Nephron progenitor cell (in vitro differentiated cells): ENCODE measurements around the gene TBCEL.

Experiments
- DNase-seq: peaks from one replicate; pipeline ENCODE4 v3.0.0; 2021
- H3K27ac Mint-ChIP-seq: 2 replicates; pipeline ENCODE4 v1.8.0; 2021; ENCODE audit warnings: mild to moderate bottlenecking, moderate library complexity, mixed read lengths
- H3K27me3 Mint-ChIP-seq: 2 replicates; pipeline ENCODE4 v1.8.0; 2021; ENCODE audit warnings: mild to moderate bottlenecking, low read depth, mixed read lengths; ENCODE audit not compliant: poor library complexity
- H3K36me3 Mint-ChIP-seq: 2 replicates; pipeline ENCODE4 v1.8.0; 2021; ENCODE audit warnings: low read depth, mixed read lengths
- H3K4me1 Mint-ChIP-seq: 2 replicates; pipeline ENCODE4 v1.8.0; 2021; ENCODE audit warnings: mixed read lengths
- H3K4me3 Mint-ChIP-seq: 2 replicates; pipeline ENCODE4 v1.8.0; 2021; ENCODE audit warnings: mild to moderate bottlenecking, moderate library complexity, mixed read lengths
- H3K9me3 Mint-ChIP-seq: 2 replicates; pipeline ENCODE4 v1.8.0; 2021; ENCODE audit warnings: mild to moderate bottlenecking, moderate library complexity, mixed read lengths
- TF ChIP-seq, protein P1 (sequence below): fragments of 200-600 bp; sonication (generic); IDR thresholded peaks from 2 replicates; pipeline ENCODE4 v1.5.0; 2021; ENCODE audit warnings: antibody characterized with exemption

TBCEL gene

DNA sequence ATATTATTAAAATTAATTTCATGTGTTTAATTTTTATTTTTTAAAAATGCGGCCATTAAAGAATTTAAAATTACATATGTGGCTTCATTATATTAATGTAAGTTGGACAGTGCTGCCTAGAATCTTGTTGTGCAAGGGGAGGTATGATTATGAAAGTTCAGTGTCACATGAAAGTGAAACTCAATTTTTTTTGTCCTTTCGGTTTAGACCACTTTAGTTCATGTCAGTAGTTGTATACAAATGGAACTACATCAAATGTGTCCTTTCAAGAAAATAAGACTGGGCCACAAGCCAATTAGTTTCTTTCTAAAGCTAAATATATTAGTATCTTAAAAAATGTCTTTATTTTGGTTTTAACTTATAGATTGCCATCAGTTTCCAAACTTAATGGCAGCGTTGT is 35.7 kb downstream of the TBCEL start:
- Mint-ChIP-seq H3K36me3 (peaks cover 65% of the 10 kb centered on the region), H3K4me1 (no peaks in the 10 kb centered on the region)

DNA sequence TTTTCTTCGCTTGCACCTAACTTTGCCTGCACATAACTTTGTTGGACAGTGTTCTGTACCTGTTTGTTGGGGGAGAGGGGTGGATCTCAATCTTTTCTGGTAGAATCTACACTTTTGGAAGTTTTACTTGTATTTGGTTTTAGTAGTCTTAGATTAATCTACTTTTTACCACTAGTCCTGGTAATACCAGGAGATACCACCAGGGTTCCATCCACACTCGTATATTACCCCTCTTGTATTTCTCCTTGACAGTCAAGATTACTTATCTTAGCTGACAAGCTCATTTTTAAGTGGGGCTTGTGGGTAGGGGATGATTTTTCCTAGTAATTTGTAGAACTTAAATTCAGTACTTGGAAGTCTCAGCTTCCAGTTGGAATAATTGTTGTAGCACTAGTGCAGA is 39.8 kb downstream of the TBCEL start:
- Mint-ChIP-seq H3K27ac (no peak overlapping the region), H3K4me1 (peaks cover 21% of the 10 kb centered on the region), H3K9me3 (peaks cover 4% of the 10 kb centered on the region), H3K4me3 (no peak overlapping the region), H3K27me3 (no peaks in the 10 kb centered on the region), H3K36me3 (peaks cover 57% of the 10 kb centered on the region)
- TF ChIP-seq, protein P1, sequence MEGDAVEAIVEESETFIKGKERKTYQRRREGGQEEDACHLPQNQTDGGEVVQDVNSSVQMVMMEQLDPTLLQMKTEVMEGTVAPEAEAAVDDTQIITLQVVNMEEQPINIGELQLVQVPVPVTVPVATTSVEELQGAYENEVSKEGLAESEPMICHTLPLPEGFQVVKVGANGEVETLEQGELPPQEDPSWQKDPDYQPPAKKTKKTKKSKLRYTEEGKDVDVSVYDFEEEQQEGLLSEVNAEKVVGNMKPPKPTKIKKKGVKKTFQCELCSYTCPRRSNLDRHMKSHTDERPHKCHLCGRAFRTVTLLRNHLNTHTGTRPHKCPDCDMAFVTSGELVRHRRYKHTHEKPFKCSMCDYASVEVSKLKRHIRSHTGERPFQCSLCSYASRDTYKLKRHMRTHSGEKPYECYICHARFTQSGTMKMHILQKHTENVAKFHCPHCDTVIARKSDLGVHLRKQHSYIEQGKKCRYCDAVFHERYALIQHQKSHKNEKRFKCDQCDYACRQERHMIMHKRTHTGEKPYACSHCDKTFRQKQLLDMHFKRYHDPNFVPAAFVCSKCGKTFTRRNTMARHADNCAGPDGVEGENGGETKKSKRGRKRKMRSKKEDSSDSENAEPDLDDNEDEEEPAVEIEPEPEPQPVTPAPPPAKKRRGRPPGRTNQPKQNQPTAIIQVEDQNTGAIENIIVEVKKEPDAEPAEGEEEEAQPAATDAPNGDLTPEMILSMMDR: peak; percentile 38
- DNase-seq: no peak

More for the DNA sequence above, 35.7 kb downstream of the TBCEL start:
- Mint-ChIP-seq H3K4me3 (no peak overlapping the region), H3K9me3 (no peaks in the 10 kb centered on the region), H3K27ac (no peak overlapping the region), H3K27me3 (no peaks in the 10 kb centered on the region)
- no peak for DNase-seq
- TF ChIP-seq, protein P1: no peak

DNA sequence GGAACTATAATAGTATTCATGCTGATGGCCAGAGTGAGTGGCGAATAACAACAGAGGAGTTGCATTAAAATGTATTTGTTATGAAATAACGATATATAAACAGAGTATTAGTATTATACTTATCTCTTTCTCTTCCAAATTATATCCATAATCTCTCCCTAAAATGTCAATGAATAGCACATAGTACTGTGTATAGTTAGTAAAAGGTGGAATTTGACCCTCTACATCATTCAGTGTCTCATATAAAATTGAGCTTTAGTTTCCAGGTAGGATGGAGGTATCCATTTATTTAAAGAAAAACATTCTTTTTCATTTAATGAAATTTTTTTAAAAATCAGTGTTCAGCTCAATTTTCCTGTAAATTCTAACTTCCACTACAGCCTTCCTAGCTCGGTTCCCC is 42.7 kb downstream of the TBCEL start:
- Mint-ChIP-seq H3K4me1 (peaks cover 31% of the 10 kb centered on the region), H3K9me3 (peaks cover 9% of the 10 kb centered on the region), H3K27me3 (no peaks in the 10 kb centered on the region), H3K4me3 (no peak overlapping the region), H3K27ac (no peak overlapping the region), H3K36me3 (peaks cover 69% of the 10 kb centered on the region)
- TF ChIP-seq, protein P1: no peak
- no peak for DNase-seq

DNA sequence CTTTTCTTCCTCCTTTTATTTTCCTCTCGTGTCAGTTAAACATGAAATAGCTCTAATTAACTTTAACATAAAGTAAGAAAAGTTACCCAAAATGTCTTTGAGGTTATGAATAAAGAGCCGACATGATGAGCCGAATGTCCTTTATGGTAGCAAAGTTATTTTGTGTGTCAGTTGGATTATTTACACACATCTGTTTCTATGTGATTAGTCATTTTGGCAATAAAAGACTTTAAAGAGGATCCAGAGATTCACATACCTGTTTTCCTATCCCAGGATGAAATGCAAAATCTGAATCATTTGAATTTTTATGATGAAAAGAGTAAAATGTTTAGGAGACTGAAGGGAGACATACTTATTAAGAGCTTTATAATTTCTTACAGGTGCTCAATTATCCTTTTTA is 43.1 kb downstream of the TBCEL start:
- Mint-ChIP-seq H3K27me3 (no peaks in the 10 kb centered on the region), H3K4me3 (no peak overlapping the region), H3K36me3 (peaks cover 68% of the 10 kb centered on the region), H3K27ac (no peak overlapping the region), H3K9me3 (peaks cover 9% of the 10 kb centered on the region), H3K4me1 (peaks cover 35% of the 10 kb centered on the region)
- DNase-seq: no peak
- TF ChIP-seq, protein P1: no peak

DNA sequence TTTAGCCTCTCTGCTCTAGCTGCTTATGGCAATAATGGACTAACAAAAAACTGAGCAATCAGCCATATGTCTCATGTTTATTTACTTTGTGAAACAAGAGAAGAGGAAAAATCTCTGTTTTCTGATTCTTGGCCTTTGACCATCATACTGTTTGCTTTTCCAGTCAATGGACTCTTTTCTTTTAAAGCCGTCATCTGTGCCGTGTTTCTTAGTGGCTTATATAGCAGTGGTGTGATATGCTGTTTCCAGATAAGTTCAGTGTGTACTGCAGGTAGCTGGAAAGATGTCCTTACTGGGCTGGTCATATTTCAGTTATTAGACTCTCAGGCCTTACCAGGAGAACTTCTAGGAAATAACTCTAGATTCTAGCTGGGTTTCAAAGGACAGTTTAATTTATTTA is 43.6 kb downstream of the TBCEL start:
- TF ChIP-seq, protein P1: no peak
- H3K4me1 Mint-ChIP-seq: peaks cover 38% of the 10 kb centered on the region
- H3K9me3 Mint-ChIP-seq: peaks cover 9% of the 10 kb centered on the region
- DNase-seq: no peak
- no peaks in the 10 kb centered on the region for H3K27me3 Mint-ChIP-seq
- H3K36me3 Mint-ChIP-seq: peaks cover 64% of the 10 kb centered on the region
- H3K4me3 Mint-ChIP-seq: no peak overlapping the region
- H3K27ac Mint-ChIP-seq: no peak overlapping the region

DNA sequence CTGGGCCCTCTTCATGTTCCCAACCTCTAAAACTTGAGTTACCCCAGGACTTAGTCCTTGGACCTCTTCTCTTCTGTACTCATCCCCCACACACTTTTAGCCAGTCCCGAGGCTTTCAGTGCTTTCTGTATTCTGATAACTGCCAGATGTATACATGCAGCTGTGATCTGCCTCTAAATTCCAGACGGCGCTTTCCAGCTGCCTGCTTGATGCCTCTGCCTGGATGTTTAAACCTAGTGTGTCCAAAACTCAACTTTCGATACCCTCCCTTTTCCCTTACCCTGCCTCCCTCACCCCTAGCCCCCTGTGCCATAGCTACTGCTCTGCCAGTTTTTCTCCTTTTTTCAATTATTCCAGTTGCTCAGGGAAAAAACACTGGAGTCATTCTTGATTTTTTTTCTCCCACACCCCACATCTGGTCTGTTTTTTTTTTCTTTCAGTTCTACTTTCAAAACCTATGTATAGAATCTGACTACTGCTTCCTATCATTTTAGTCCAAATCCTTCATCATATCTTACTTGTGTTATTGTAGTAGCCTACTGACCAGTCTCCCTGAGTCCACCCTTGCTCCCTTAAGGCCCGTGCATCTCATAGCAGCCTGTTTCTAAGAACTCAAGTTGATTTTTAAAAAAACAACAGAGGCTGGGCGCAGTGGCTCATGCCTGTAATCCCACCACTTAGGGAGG is 44.2 kb downstream of the TBCEL start:
- Mint-ChIP-seq H3K9me3 (peaks cover 9% of the 10 kb centered on the region), H3K4me1 (peaks cover 43% of the 10 kb centered on the region), H3K27me3 (no peaks in the 10 kb centered on the region), H3K27ac (peak overlapping the region; percentile 72), H3K36me3 (peaks cover 57% of the 10 kb centered on the region), H3K4me3 (no peak overlapping the region)
- TF ChIP-seq, protein P1: no peak
- DNase-seq: no peak
